HG02884 (cell line): ENCODE measurements around the gene UGT1A8.

Experiments used
- ATAC-seq: cut with Tn5 transposase; IDR thresholded peaks from one replicate; pipeline ENCODE4 v1.9.1; 2021; ENCODE audit warnings: mild to moderate bottlenecking, moderate library complexity; ENCODE audit not compliant: unreplicated experiment

Gene UGT1A8

GRCh38 chr2:233760043-233760442 is 142.6 kb downstream of the UGT1A8 start, which contains the start of gene UGT1A1:
UGT1A1 (plus strand) TSS chr2:233760270; CDS start chr2:233760288, 18 bp downstream.
- no peak for ATAC-seq

- no peak for ATAC-seq
These were observed 143.8 kb downstream of the UGT1A8 start for GRCh38 chr2:233761040-233761769.

GRCh38 chr2:233764264-233764663 is 146.8 kb downstream of the UGT1A8 start:
- ATAC-seq: no peak

- ATAC-seq: no peak
These were observed 147.3 kb downstream of the UGT1A8 start for GRCh38 chr2:233764761-233765160.

- ATAC-seq: no peak
These were observed 149.0 kb downstream of the UGT1A8 start for GRCh38 chr2:233766416-233766815.

- no peak for ATAC-seq
These were observed 150.6 kb downstream of the UGT1A8 start for GRCh38 chr2:233768076-233768475.

GRCh38 chr2:233769260-233769659 is 151.8 kb downstream of the UGT1A8 start:
- no peak for ATAC-seq

- no peak for ATAC-seq
These were observed 154.7 kb downstream of the UGT1A8 start for GRCh38 chr2:233772153-233772552.

GRCh38 chr2:233772583-233772982 is 155.2 kb downstream of the UGT1A8 start:
- no peak for ATAC-seq

- no peak for ATAC-seq
These were observed 156.4 kb downstream of the UGT1A8 start for GRCh38 chr2:233773854-233774253.

GRCh38 chr2:233775414-233775813 is 158.0 kb downstream of the UGT1A8 start:
- ATAC-seq: no peak

GRCh38 chr2:233778030-233778429 is 160.6 kb downstream of the UGT1A8 start, which contains the start of gene MROH2A:
MROH2A (plus strand) TSS chr2:233778330; CDS start chr2:233779359, 1,029 bp downstream.
- no peak for ATAC-seq

- ATAC-seq: no peak
These were observed 162.3 kb downstream of the UGT1A8 start for GRCh38 chr2:233779722-233780121.

GRCh38 chr2:233780771-233781170 is 163.3 kb downstream of the UGT1A8 start:
- no peak for ATAC-seq

- ATAC-seq: no peak
These were observed 172.1 kb downstream of the UGT1A8 start for GRCh38 chr2:233789554-233789953.

- ATAC-seq: no peak
These were observed 173.9 kb downstream of the UGT1A8 start for GRCh38 chr2:233791151-233791882.

GRCh38 chr2:233791883-233792329 is 174.5 kb downstream of the UGT1A8 start:
- no peak for ATAC-seq

GRCh38 chr2:233792720-233793119 is 175.3 kb downstream of the UGT1A8 start:
- ATAC-seq: no peak

GRCh38 chr2:233793465-233794127 is 176.2 kb downstream of the UGT1A8 start:
- no peak for ATAC-seq

- ATAC-seq: no peak
These were observed 176.8 kb downstream of the UGT1A8 start for GRCh38 chr2:233794128-233794658.

- ATAC-seq: no peak
These were observed 178.3 kb downstream of the UGT1A8 start for GRCh38 chr2:233795735-233796171.
